COLO668 (cell line): Measurements from ENCODE around the gene UBXN1.
"Not testable (repeated sequence)": the region's sequence is repeated elsewhere in the genome, so short reads cannot be mapped to it uniquely, and the experiment has no call there.

Experiments used
- DNase-seq: peaks from one replicate; lab custom pipeline; 2025; ENCODE audit not compliant: unreplicated experiment; lab: John Stamatoyannopoulos, UW

The UBXN1 gene

DNA sequence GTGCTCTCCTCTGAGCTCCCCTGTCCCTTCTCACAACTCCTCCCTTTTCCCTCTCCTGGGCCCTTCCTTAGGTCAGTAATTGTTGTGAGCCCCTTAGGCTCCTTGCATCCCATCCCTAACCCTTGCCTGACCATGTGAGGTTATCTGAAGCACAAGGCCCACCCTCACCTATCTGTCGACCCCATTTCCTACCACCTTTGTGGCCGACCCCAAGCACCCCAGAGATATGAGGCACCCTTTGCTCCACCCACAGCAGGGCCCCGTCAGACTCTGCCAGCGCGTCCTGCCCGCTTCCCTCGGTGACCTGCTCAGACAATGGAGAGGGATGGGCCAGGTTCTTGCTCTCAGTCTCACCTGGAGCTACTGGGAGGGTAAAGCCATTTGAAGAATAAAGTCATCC is 29.9 kb upstream of the UBXN1 start:
- DNase-seq: peak; percentile 55

DNA sequence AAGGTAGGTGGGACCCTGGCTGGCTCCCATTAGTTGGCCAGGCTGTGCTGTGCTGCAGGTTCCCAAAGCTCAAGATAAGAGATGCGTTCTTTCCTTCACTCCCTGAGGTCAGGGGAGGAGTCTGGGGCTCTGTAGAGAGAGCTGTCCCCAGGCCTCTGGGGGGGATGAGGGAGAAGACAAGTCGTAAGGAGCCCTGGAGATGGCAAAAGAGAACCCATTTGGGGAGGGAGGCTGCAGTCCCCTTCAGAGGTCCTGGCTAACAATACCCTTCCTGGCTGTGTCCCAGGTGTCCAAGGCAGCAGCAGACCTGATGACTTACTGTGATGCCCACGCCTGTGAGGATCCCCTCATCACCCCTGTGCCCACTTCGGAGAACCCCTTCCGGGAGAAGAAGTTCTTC is 29.5 kb upstream of the UBXN1 start:
- no peak for DNase-seq

DNA sequence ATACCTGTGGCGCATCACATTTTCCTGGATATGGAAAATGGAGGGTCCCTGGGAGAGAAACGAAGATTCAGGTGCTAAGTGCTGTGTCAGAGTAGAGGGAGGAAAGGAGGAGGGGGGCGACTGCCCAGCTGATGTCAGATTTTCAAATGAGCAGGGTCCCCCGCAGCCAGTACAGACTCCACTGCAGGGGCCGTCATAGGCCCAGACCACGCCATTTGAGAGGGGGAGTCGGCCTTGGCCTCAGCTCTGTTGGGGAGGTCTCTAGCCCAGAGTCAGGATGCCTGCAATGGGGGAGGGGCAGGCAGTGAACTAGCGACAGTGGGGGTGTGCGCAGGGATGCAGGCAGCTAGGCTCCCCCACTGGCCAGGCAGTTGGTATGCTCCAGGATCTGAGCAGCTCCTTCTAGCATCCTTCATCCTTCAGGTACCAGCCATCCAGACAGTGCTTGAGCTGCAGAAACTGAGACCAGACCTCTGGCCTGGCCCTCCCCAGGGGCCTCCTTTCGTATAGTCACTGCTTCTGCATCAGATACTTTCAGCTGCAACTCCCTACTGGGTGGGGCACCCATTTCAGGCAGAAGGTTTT is 28.5 kb upstream of the UBXN1 start, which contains the start of the genes BSCL2 and GNG3:
BSCL2 (minus strand) TSS at position 148 of the 585 bp plus-strand sequence. CDS start 229 bp downstream, outside the sequence.
GNG3 (plus strand) TSS at position 400 of the 585 bp plus-strand sequence. CDS start 620 bp downstream, outside the sequence.
- DNase-seq: peak; percentile 8

DNA sequence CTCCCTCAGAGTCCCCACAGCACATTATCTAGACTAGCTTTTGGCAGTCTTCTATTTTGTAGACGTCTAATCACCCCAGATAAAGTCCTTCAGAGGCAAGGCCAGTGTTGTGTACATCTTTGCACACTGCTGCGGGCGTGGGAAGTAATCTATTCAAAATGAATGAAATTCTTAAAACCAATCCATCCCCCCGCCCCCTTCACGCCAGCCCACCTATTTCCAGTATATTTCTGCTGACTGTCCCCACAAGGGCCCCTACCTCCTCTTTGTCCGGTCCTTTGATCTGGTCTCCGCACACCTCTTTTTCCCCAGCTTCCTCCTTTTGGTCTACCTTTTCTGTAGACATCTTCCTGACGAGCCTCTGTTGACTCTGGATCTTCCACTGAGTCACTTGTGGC is 28.0 kb upstream of the UBXN1 start:
- no peak for DNase-seq

DNA sequence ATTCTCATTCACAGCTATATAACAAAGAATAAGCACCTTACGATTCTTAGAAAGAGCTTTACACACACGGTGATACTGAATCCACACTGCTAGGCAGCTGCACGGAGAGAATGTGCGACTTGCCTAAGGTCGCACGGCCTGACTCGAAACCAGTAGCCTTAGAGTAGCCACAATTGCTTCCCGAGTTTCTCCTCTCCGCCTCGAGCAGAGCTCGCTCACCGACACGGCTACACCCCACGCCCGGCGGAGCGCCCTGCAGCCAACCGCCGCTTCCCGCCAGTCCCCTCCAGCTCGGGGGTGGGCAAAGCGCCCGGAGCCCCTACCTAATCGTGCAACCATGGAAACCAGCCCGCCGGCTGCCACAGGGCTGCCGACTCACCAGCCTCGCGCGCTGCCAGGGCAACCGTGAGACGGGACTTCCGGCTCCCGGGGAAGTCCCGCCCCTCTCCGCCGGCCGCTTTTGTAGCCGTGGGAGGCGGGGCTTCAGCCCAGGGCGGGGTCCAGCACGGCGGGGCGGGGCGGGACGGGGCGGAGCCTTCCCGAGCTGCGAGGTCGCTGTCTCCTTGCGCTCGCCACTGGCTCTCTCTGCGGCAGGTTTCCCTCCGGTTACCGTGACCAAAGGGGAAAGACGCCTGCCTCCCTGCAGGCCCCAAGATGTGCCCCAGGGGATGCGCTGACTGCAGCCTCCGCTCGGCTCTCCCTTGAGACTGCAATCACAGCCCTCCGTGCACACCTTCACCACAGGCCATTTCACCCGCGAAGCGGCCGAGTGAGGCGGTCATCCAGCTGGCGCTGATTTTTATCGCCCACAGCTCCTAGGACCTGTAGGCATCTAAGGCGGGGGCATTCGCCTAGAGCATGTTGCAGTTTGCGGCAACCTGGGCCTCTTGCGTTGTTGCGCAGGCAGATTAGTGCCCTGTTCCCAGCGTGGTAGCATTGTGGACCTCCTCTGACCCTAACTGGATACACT is 27.3 kb upstream of the UBXN1 start:
- DNase-seq: peak; percentile 97

DNA sequence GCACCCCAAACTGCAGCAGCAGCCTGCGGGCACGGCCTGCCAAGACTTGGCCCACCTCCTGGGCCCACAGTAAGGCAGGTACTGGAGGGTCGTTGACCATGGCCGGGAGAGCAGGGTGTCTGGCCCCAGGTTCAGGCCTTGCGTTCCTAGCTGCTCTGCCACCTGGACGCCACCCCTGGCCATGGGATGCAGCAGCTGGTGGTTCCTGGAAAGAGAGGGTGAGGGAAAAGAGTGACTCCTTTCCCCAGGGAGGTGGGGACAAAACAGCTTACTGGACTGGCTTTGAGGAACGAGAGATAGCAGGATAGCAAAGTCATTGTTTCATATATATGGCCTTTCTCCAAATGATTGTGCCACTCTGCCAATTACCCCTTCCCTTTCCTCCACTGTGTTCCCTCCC is 26.5 kb upstream of the UBXN1 start:
- peak; percentile 44 for DNase-seq

DNA sequence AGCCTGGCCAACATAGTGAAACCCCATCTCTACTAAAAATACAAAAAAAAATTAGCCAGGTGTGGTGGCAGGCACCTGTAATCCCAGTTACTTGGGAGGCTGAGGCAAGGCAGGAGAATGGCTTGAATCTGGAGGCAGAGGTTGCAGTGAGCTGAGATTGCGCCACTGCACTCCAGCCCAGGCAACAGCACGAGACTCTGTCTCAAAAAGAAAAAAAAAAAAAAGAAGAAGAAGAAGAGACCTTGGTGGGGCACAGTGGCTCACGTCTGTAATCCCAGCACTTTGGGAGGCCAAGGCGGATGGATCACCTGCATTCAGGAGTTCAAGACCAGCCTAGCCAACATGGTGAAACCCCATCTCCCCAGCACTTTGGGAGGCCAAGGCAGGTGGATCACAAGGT is 25.0 kb upstream of the UBXN1 start:
- DNase-seq: not testable (repeated sequence)

DNA sequence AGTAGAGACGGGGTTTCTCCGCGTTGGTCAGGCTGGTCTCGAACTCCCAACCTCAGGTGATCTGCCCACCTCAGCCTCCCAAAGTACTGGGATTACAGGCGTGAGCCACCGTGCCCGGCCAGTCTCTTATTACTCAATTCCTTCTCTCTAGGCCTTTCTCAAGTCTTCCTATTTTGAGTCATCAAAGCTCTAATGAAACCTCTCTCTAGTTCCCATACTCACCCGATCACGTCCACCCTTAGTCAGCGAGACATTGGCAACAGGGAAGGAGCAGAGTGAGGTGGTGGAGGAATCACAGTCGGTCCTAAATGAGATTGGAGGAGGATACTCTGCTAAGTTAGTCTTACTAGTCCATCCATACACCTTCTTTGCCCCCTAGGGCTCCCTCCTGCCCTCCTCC is 23.4 kb upstream of the UBXN1 start:
- DNase-seq: no peak

DNA sequence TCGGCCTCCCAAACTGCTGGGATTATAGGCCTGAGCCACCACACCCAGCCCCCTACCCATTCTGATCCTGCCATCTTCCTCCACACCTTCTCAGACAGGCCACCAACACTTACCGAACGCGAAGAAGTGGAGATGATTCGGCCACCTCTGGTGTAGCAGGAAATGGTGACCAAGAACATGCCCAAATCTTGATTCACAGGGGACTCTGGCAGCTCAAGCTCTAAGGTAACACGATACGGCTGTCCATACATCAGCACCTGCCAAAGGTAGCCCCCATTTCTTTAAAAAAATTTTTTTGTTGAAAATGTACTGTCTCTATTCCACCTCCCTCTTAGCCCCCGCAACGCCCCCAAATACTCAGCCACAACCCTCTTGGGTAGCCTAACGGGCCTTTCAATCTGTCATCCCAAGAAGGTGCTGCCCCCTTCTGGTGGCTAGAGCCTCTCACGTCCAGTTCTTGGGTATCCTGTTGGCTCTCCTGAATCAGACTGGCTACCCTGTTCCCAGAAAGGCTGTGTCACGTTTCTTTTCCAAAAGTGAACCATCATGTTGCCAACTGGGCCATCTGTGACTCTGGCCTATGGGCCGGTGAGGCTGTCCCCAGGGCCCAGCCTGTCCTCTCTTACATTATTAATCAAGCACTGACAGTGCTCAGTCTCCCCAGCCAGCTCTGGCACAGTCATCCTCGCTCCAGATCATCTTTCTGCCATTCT is 15.7 kb upstream of the UBXN1 start:
- DNase-seq: peak; percentile 63

DNA sequence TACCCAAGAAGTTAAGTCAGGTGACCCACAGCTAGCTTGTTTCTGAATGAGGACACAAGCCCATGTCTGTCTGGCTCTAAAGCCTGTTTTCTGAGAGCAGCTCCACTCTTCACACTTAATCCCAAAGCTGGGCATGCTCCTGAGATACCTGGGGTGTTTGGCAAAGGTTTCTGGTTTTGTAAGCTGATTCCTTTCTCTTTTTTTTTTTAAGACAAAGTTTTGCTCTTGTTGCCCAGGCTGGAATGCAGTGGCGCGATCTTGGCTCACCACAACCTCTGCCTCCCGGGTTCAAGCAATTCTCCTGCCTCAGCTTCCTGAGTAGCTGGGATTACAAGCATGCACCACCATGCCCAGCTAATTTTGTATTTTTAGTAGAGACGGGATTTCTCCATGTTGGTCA is 14.8 kb upstream of the UBXN1 start:
- DNase-seq: not testable (repeated sequence)

DNA sequence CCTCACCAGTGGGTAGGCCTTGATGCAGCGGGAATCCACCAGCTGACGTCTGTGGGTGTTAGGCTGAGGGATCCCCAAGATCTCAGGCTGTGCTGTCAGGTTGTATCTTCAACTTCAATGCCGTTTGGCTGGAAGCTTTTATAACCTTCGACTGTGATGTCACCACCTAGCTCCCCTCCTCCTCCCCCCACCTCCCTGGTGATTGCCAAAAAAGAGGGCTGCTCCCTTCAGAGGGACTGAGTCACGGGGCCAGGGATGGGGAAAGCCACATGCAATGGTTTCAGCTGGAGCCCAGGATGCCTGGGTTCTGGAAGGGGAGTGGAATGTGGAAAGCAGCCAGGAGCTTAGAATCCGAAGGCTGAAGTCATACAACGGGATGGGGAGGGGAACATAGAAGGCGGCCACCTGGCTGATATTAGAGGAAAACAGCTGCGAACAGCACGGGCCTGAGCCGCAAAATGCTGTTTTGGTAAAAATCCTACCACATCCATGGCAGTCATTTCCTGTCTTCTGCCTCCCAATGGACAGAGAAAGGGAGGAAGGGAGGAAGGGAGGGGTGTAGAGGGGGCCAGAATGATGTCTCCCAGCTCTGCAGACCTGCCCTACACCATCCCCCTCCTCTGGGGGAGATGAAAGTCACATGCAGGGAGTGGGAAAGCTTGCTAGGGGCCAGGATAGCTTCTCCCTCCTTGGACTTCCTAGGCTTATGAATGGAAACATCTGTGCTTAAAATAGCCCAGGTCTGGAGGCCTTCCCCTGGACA is 10.7 kb upstream of the UBXN1 start, which contains the start of gene LRRN4CL:
LRRN4CL (minus strand) TSS at position 110 of the 763 bp plus-strand sequence. CDS start 1,022 bp downstream, outside the sequence.
- DNase-seq: no peak

DNA sequence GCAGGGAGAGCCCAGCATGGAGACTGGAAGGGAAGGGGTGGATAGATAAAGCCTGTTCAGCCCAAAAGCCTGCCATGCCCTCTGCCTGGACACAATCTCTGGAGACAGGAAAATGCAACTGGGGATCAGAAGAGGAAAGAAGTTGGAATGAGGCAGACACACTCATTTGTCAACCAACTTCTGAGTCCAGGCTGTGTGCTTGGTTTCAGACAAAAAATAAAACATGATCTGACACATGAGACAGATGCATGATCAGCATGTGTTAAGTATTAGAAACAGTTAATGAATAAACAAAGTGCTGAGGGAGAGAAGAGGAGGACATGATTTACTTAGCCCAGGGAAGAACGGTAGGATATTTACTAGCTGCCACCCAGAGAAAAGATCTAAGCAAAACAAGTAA is 9.6 kb upstream of the UBXN1 start:
- no peak for DNase-seq

DNA sequence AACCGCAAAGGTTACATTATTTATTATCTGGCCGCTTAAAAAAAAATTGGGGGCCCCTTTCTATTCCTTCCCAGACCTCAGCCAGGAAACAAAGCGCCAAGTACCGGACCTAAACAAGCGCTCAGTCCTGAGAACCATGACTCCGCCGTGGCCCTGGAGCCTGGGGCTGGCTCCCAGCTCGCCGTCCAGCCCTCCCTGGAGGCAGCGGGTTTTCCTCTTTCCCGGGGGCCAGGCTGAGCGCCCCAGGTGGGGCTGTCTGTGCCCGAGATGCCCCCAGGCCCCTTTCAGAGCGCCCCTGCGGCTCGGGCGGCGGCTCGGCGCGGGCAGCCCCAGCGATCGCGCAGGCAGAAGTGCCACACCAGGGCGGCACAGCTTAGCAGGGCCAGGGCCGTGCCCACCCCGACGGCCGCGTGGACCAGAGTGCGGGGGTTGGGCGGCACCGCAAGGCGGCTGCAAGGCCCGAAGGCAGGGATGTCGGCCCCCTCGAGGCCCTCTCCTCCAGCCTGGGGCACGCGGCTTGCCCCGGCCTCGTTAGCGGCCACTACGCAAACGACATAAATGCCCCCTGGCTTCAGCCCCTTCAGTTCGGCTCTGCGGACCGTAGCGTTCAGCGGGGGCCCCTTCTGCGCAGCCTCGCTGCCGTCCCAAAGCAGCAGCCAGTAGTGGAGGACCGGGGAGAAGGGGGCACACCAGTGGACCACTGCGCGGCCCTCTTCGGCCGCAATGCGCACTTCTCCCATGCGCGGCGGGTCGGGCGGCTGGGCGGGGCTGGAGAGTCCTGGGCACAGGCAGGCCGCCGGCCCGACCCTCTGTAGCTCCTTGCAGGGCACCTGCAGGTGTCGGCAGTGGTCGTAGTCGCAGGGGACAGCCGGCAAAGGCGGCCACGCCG is 8.9 kb upstream of the UBXN1 start:
- no peak for DNase-seq

DNA sequence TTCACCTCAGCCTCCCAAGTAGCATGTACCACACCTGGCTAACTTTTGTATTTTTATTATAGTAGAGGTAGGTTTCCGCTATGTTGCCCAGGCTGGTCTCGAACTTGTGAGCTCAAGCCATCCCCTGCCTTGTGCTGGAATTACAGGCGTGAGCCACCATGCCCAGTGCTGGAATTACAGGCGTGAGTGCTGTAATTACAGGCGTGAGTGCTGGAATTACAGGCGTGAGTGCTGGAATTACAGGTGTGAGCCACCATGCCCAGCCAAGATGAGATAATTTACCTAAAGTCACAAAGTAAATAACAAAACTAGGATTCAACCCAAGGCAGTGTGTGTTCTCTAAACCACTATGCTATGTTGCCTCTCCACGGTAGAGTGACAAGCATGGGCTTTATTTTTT is 3.6 kb upstream of the UBXN1 start:
- DNase-seq: no peak

DNA sequence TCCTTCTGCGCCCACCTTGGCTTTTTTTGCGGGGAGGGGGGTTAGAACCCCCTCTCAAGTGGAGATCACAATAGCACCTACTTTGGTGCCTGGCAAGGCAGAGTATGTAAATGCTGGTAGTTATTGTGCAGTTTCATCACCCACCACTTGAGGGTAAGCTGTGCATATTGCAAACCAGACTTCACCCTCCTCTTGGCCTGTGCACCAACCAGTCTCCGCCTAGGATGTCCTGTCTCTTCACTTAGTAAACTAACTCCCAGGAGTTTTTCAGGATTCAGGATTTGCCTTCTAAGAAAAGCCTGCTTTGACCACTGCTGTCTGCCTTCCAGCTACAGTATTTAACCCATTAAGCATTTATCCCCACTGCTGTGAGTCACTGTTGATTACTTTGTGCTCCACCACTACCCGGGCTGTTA is 2.0 kb upstream of the UBXN1 start:
- DNase-seq: peak; percentile 43

DNA sequence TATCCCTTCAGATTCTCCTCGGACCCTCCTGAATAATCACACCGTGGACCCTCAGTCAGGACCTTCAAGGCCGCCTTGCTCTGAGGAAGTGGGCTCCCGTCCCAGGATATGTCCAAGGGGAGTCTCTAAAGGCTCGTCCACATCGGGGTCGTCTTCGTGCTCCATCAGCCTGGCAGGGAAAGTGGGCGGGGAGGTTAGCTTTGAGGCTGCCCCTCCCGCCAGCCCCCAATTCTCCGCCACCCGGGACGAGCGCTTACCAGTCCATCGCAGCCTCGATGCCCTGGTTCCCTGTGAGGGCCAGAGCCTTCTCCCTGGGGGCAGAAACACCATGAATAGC is 472 bp downstream of the UBXN1 start:
- DNase-seq: no peak

DNA sequence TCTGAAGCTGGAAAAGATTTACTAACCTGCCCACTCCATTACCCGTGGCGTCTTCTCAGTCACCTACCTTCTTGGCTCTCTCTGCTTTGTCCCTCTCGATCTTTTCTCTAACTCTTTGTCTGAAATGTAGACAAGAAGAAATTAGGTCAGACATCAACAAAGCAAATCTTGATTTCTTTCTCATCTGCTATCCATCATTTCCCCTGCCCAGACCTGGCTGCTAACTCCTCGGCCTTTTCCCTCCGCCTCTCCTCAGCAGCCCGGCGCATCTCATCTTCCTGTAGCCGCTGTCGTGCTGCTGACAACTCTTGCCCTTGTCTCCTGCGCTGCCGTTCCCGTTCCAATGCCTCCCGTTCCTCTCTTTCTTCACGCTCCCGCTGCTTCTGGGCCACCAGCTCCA is 1.2 kb downstream of the UBXN1 start:
- DNase-seq: no peak

DNA sequence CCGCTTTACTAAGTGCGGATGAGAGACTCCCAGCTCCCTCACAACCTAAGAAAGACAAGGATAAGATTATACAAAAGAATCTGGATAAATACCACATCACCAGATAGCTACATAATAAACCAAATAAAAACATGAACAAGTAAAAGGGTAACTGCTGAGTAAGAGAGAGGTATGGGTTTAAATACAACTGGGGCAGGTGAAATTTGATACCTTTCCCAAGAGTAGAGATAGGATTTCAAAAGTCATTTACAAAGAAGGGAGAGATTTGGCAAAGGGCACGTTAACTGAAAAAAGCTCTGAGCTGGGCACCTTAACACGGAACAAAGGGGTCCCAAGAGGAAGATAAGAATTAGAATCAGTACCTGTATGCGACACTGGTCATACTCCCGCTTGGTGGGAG is 1.7 kb downstream of the UBXN1 start:
- no peak for DNase-seq

DNA sequence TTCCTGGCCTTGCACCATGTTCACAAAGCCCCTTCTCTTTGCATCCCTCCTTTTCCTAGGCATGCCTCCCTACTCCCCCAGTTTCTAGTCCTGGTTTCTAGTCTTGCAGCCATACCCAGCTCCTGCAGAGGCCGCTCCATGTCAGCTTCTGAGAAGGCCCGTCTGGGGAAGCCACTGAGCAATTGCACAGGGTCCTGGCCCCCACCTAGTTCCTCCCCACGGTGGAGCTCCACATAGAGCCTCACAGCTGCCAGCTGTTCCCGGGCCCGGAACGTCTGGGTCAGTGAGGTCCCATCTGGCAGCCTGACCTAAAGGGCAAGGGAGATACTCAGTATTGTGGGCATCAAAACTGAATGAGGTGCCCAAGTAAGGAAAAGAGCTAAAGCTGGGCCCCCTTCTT is 2.2 kb downstream of the UBXN1 start:
- no peak for DNase-seq

DNA sequence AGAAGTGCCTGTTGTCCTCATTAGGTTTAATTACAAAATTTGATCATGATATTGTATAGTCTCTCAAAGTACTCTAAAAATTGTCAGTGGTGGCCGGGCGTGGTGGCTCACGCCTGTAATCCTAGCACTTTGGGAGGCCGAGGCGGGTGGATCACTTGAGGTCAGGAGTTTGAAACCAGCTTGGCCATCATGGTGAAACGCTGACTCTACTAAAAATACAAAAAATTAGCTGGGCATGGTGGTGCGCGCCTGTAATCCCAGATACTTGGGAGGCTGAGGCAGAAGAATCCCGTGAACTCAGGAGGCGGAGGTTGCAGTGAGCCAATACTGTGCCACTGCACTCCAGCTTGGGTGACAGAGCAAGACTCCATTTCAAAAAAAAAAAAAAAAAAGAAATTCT is 3.5 kb downstream of the UBXN1 start:
- not testable (repeated sequence) for DNase-seq
